K562 (cell line): ENCODE results near the gene KRTAP13-4.

Experiments used
- CHD7 ChIP-seq: fragments of 200-600 bp; sonication (generic); IDR thresholded peaks from one replicate; pipeline ENCODE4 v1.6.1; 2012; ENCODE audit warnings: mild to moderate bottlenecking, low read depth, low read length, inconsistent platforms
- CTBP1 ChIP-seq: fragments of 450-650 bp; IDR thresholded peaks from 2 replicates; pipeline ENCODE4 v1.6.1; 2016; ENCODE audit warnings: borderline replicate concordance
- CTCF ChIP-seq, 3 experiments: IDR thresholded peaks in 2 of 3; conservative IDR thresholded peaks in 1 of 3; 2 replicates each; pipeline ENCODE4 v1.5.1; 2011 to 2012; ENCODE audit warnings: low read length in 3 of 3, mild to moderate bottlenecking in 3 of 3, control low read depth in 2 of 3, improper control_type of control experiment in 1 of 3, inconsistent platforms in 1 of 3, low read depth in 1 of 3, mixed read lengths in 1 of 3, moderate library complexity in 1 of 3; ENCODE audit not compliant: insufficient read depth in 2 of 3
- ELF1 ChIP-seq: fragments of 200-800 bp; sonication (Bioruptor generic); IDR thresholded peaks from 2 replicates; pipeline ENCODE4 v1.6.1; 2016; ENCODE audit warnings: missing genetic modification characterization, missing compliant biosample characterization
- ESRRA ChIP-seq: fragments of 450-650 bp; IDR thresholded peaks from 2 replicates; pipeline ENCODE4 v1.6.1; 2014; ENCODE audit warnings: low read depth, mild to moderate bottlenecking, moderate library complexity, borderline replicate concordance
- FOXJ3 ChIP-seq: sonication (generic); formaldehyde crosslinking; IDR thresholded peaks from 2 replicates; pipeline ENCODE4 v1.4.0; 2020; ENCODE audit warnings: mild to moderate bottlenecking, missing genetic modification reagents
- GTF3C2 ChIP-seq: IDR thresholded peaks from 3 replicates; pipeline ENCODE4 v1.6.1; 2011; ENCODE audit warnings: borderline replicate concordance, mild to moderate bottlenecking, moderate library complexity; ENCODE audit not compliant: insufficient read length; ENCODE audit errors: extremely low read depth
- NFYB ChIP-seq: IDR thresholded peaks from 2 replicates; pipeline ENCODE4 v1.6.1; 2011; ENCODE audit warnings: mild to moderate bottlenecking, moderate library complexity; ENCODE audit not compliant: insufficient read length; ENCODE audit errors: extremely low read depth
- TAF1 ChIP-seq: IDR thresholded peaks from 2 replicates; pipeline ENCODE4 v1.6.1; 2011; ENCODE audit warnings: mild to moderate bottlenecking, low read length, moderate library complexity; ENCODE audit not compliant: insufficient read depth, control insufficient read depth, severe bottlenecking; ENCODE audit errors: extremely low read depth
- ZNF140 ChIP-seq: fragments of 250-450 bp; sonication (Bioruptor Pico); IDR thresholded peaks from 2 replicates; pipeline ENCODE4 v1.8.0; 2021; ENCODE audit warnings: moderate library complexity, mild to moderate bottlenecking, inconsistent platforms

GRCh38 chr21:30447056-30447455, 17.0 kb downstream of the KRTAP13-4 start:
- TF ChIP-seq CTBP1 (no peak), ZNF140 (CRISPR knock-in tag) (no peak), CTCF (IDR thresholded peaks at IDR 0.05 in 2 of 3, conservative IDR thresholded peaks at IDR 0.05 in 1 of 3; ENCODE audit: insufficient read depth in 2 of 3, low read depth in 1 of 3, low read length in 3 of 3) (no peak), ESRRA (no peak), CHD7 (no peak), ELF1 (tag) (no peak), NFYB (no peak), GTF3C2 (no peak), FOXJ3 (CRISPR knock-in tag) (no peak), TAF1 (no peak)
